Osteocyte (in vitro differentiated cells): ENCODE data around the gene CACNA2D3. TPM values are rescaled to one million over a fixed set of nuclear protein-coding genes. Genes with fewer than 3 reads are reported as not detected.

Experiments used
- DNase-seq: peaks from one replicate; pipeline ENCODE4 v3.0.0; 2021; ENCODE audit warnings: mixed read lengths; ENCODE audit not compliant: unreplicated experiment; ENCODE audit errors: extremely low spot score
- H3K27ac Mint-ChIP-seq: one replicate; pipeline ENCODE4 v1.8.0; 2021; ENCODE audit warnings: mild to moderate bottlenecking, mixed read lengths; ENCODE audit not compliant: unreplicated experiment
- H3K27me3 Mint-ChIP-seq: one replicate; pipeline ENCODE4 v1.8.0; 2021; ENCODE audit warnings: mixed read lengths; ENCODE audit not compliant: unreplicated experiment
- H3K36me3 Mint-ChIP-seq: one replicate; pipeline ENCODE4 v1.8.0; 2021; ENCODE audit warnings: mixed read lengths; ENCODE audit not compliant: unreplicated experiment
- H3K4me1 Mint-ChIP-seq: one replicate; pipeline ENCODE4 v1.8.0; 2021; ENCODE audit warnings: mixed read lengths; ENCODE audit not compliant: unreplicated experiment
- H3K4me3 Mint-ChIP-seq: one replicate; pipeline ENCODE4 v1.8.0; 2021; ENCODE audit warnings: mild to moderate bottlenecking, moderate library complexity, mixed read lengths; ENCODE audit not compliant: unreplicated experiment
- H3K9me3 Mint-ChIP-seq: one replicate; pipeline ENCODE4 v1.8.0; 2021; ENCODE audit warnings: mixed read lengths; ENCODE audit not compliant: unreplicated experiment
- CTCF ChIP-seq: fragments of 200-600 bp; sonication (generic); IDR thresholded peaks from 2 replicates; pipeline ENCODE4 v1.5.0; 2021; ENCODE audit warnings: antibody characterized with exemption, mild to moderate bottlenecking, moderate library complexity
- total RNA-seq: library from RNA; stranded (reverse); gene quantifications from 2 replicates; pipeline ENCODE4 v1.2.1, GENCODE V29; 2021

Gene CACNA2D3
- total RNA-seq, 1 donor from 2014 or later = 0.46 TPM

GRCh38 chr3:54349691-54350090 is 227.3 kb downstream of the CACNA2D3 start:
- no peaks in the 10 kb centered on the region for H3K36me3 Mint-ChIP-seq
- H3K27ac Mint-ChIP-seq = no peak overlapping the region
- no peak for TF ChIP-seq CTCF
- DNase-seq = no peak
- peaks cover 22% of the 10 kb centered on the region for H3K9me3 Mint-ChIP-seq
- H3K27me3 Mint-ChIP-seq = no peaks in the 10 kb centered on the region
- H3K4me3 Mint-ChIP-seq = no peak overlapping the region
- H3K4me1 Mint-ChIP-seq = no peaks in the 10 kb centered on the region

- no peak for DNase-seq
- no peak for TF ChIP-seq CTCF
- Mint-ChIP-seq H3K4me1 (no peaks in the 10 kb centered on the region), H3K4me3 (no peak overlapping the region), H3K27ac (no peak overlapping the region), H3K9me3 (peaks cover 36% of the 10 kb centered on the region), H3K27me3 (no peaks in the 10 kb centered on the region), H3K36me3 (no peaks in the 10 kb centered on the region)
These were observed 231.2 kb downstream of the CACNA2D3 start for GRCh38 chr3:54353546-54353945.

GRCh38 chr3:54353946-54354345 is 231.6 kb downstream of the CACNA2D3 start:
- peaks cover 37% of the 10 kb centered on the region for H3K9me3 Mint-ChIP-seq
- H3K27ac Mint-ChIP-seq = no peak overlapping the region
- no peaks in the 10 kb centered on the region for H3K4me1 Mint-ChIP-seq

GRCh38 chr3:54355800-54356199 is 233.4 kb downstream of the CACNA2D3 start:
- no peaks in the 10 kb centered on the region for H3K4me1 Mint-ChIP-seq
- no peak overlapping the region for H3K27ac Mint-ChIP-seq
- no peaks in the 10 kb centered on the region for H3K27me3 Mint-ChIP-seq
- H3K9me3 Mint-ChIP-seq = peaks cover 37% of the 10 kb centered on the region
- H3K4me3 Mint-ChIP-seq = no peak overlapping the region
- DNase-seq = no peak
- H3K36me3 Mint-ChIP-seq = no peaks in the 10 kb centered on the region
- no peak for TF ChIP-seq CTCF

More at GRCh38 chr3:54353946-54354345, 231.6 kb downstream of the CACNA2D3 start:
- DNase-seq = no peak
- no peaks in the 10 kb centered on the region for H3K27me3 Mint-ChIP-seq
- no peaks in the 10 kb centered on the region for H3K36me3 Mint-ChIP-seq
- no peak for TF ChIP-seq CTCF
- no peak overlapping the region for H3K4me3 Mint-ChIP-seq

- no peaks in the 10 kb centered on the region for H3K36me3 Mint-ChIP-seq
- no peak overlapping the region for H3K4me3 Mint-ChIP-seq
- no peaks in the 10 kb centered on the region for H3K4me1 Mint-ChIP-seq
- H3K27me3 Mint-ChIP-seq = no peaks in the 10 kb centered on the region
- TF ChIP-seq CTCF = no peak
- no peak for DNase-seq
- H3K9me3 Mint-ChIP-seq = peaks cover 39% of the 10 kb centered on the region
- H3K27ac Mint-ChIP-seq = no peak overlapping the region
These were observed 234.1 kb downstream of the CACNA2D3 start for GRCh38 chr3:54356261-54357045.
